Measurements from ENCODE around the gene PRKCI. TPM values are rescaled to one million over a fixed set of nuclear protein-coding genes. Genes with fewer than 3 reads are reported as not detected.

PRKCI gene
- total RNA-seq, 1 donor from 2014 or later: 175 TPM

DNA sequence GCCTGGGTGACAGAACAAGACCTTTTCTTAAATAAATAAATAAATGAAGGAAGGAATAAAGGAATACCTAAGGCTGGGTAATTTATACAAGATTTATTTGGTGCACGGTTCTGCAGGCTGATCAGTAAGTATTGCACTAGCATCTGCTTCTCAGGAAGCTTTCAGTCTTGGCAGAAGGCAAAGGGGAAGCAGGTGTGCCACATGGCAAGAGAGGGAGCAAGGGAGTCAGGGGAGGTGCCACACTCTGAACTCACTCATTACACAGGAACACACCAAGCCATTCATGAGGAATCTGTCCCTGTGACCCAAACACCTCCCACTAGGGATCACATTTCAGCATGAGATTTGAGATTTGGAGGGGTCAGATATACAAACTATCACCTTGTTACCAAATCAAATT is 56.4 kb downstream of the PRKCI start:
- H3K27ac Mint-ChIP-seq (ENCODE audit: unreplicated experiment): peak overlapping the region; percentile 56
- no peaks in the 10 kb centered on the region for H3K36me3 Mint-ChIP-seq (ENCODE audit: unreplicated experiment)
- H3K4me3 Mint-ChIP-seq (ENCODE audit: unreplicated experiment): no peak overlapping the region

DNA sequence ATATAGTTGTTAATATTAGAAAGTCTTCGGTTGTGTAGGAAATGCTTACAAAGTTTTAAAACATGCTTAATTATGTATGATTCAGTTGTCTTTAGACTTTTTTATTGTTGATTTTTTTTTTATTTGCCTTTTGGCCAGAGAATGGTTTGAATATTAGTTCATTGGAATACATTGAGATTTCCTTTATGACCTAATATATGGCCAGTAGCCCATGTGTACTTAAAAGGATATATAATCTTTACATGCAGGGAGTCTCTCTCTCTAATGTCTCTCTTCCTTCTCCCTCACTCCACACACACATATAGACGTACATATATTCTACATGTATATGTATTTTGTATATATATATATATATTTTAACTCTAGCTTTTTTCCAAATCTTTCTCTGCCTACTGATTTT is 68.0 kb downstream of the PRKCI start:
- Mint-ChIP-seq H3K4me3 (ENCODE audit: unreplicated experiment) (no peak overlapping the region), H3K4me1 (ENCODE audit: low read depth, unreplicated experiment) (no peaks in the 10 kb centered on the region), H3K36me3 (ENCODE audit: unreplicated experiment) (no peaks in the 10 kb centered on the region), H3K9me3 (ENCODE audit: unreplicated experiment) (no peaks in the 10 kb centered on the region), H3K27me3 (ENCODE audit: unreplicated experiment) (peaks cover 2% of the 10 kb centered on the region), H3K27ac (ENCODE audit: unreplicated experiment) (no peak overlapping the region)
- TF ChIP-seq, protein P1, sequence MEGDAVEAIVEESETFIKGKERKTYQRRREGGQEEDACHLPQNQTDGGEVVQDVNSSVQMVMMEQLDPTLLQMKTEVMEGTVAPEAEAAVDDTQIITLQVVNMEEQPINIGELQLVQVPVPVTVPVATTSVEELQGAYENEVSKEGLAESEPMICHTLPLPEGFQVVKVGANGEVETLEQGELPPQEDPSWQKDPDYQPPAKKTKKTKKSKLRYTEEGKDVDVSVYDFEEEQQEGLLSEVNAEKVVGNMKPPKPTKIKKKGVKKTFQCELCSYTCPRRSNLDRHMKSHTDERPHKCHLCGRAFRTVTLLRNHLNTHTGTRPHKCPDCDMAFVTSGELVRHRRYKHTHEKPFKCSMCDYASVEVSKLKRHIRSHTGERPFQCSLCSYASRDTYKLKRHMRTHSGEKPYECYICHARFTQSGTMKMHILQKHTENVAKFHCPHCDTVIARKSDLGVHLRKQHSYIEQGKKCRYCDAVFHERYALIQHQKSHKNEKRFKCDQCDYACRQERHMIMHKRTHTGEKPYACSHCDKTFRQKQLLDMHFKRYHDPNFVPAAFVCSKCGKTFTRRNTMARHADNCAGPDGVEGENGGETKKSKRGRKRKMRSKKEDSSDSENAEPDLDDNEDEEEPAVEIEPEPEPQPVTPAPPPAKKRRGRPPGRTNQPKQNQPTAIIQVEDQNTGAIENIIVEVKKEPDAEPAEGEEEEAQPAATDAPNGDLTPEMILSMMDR (IDR thresholded peaks at IDR 0.05; ENCODE audit: partially characterized antibody, unreplicated experiment): no peak
- DNase-seq: no peak

More for the DNA sequence above, 56.4 kb downstream of the PRKCI start:
- TF ChIP-seq, protein P1 (IDR thresholded peaks at IDR 0.05; ENCODE audit: partially characterized antibody, unreplicated experiment): no peak
- no peaks in the 10 kb centered on the region for H3K27me3 Mint-ChIP-seq (ENCODE audit: unreplicated experiment)
- DNase-seq: no peak
- H3K9me3 Mint-ChIP-seq (ENCODE audit: unreplicated experiment): peaks cover 4% of the 10 kb centered on the region
- H3K4me1 Mint-ChIP-seq (ENCODE audit: low read depth, unreplicated experiment): peaks cover 5% of the 10 kb centered on the region

DNA sequence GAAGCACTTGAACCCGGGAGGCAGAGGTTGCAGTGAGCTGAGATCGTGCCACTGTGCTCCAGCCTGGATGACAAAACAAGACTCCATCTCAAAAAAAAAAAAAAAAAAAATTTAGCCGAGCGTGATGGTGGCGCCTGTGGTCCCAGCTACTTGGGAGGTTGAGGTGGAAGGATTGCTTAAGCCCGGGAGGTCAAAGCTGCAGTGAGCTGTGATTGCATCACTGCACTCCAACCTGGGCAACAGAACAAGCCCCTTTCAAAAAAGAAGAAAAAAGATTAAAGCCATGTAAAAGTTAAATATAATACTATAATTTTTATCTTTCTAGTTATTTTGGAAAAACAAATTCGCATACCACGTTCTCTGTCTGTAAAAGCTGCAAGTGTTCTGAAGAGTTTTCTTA is 73.4 kb downstream of the PRKCI start:
- DNase-seq: no peak
- H3K27me3 Mint-ChIP-seq (ENCODE audit: unreplicated experiment): no peaks in the 10 kb centered on the region
- no peaks in the 10 kb centered on the region for H3K36me3 Mint-ChIP-seq (ENCODE audit: unreplicated experiment)

DNA sequence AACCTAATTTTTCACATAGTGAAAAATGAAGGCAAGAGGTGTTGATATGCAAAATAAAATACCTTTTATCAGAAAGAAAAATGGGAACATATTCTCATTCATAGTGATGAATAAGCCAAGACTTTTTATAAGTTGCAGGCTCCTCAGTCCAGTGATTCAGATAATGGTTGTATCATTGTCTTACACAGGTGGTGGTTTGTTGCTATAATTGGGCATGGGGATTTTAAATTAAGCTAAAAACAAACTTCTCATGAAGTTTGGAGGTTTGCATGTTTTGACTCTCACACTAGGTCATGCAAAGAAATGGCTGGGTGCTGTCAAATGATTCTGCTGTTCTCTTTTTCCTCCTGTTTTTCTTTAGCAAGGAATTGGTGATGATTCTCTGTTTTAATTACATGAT is 74.5 kb downstream of the PRKCI start:
- H3K9me3 Mint-ChIP-seq (ENCODE audit: unreplicated experiment): no peaks in the 10 kb centered on the region
- TF ChIP-seq, protein P1 (IDR thresholded peaks at IDR 0.05; ENCODE audit: partially characterized antibody, unreplicated experiment): no peak
- no peak overlapping the region for H3K4me3 Mint-ChIP-seq (ENCODE audit: unreplicated experiment)
- no peaks in the 10 kb centered on the region for H3K27me3 Mint-ChIP-seq (ENCODE audit: unreplicated experiment)
- DNase-seq: no peak
- H3K36me3 Mint-ChIP-seq (ENCODE audit: unreplicated experiment): no peaks in the 10 kb centered on the region
- H3K27ac Mint-ChIP-seq (ENCODE audit: unreplicated experiment): no peak overlapping the region
- H3K4me1 Mint-ChIP-seq (ENCODE audit: low read depth, unreplicated experiment): no peaks in the 10 kb centered on the region

More for the DNA sequence above, 73.4 kb downstream of the PRKCI start:
- Mint-ChIP-seq H3K27ac (ENCODE audit: unreplicated experiment) (no peak overlapping the region), H3K4me1 (ENCODE audit: low read depth, unreplicated experiment) (no peaks in the 10 kb centered on the region), H3K4me3 (ENCODE audit: unreplicated experiment) (no peak overlapping the region), H3K9me3 (ENCODE audit: unreplicated experiment) (no peaks in the 10 kb centered on the region)
- TF ChIP-seq, protein P1 (IDR thresholded peaks at IDR 0.05; ENCODE audit: partially characterized antibody, unreplicated experiment): no peak

DNA sequence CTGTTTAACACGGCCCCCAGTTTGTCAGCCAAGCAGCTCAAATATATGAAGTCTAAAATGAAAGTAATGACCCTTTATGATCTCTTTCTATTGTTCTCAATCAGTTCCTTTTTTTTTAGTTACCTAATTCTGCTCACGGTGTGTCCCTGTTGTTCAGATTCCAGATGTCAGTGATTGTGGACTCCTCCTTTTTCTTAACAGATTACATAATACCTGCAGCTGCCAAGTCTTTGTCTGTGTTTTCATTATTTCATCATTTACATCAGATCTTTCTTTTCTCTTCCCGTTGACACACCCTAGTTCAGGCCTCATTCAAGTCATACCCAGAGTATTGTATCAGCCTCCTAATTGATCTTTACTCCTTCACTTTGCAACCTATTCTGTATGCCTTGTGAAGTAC is 79.2 kb downstream of the PRKCI start:
- TF ChIP-seq, protein P1 (IDR thresholded peaks at IDR 0.05; ENCODE audit: partially characterized antibody, unreplicated experiment): no peak
- no peaks in the 10 kb centered on the region for H3K4me1 Mint-ChIP-seq (ENCODE audit: low read depth, unreplicated experiment)
- no peaks in the 10 kb centered on the region for H3K36me3 Mint-ChIP-seq (ENCODE audit: unreplicated experiment)
- H3K27ac Mint-ChIP-seq (ENCODE audit: unreplicated experiment): no peak overlapping the region
- no peaks in the 10 kb centered on the region for H3K9me3 Mint-ChIP-seq (ENCODE audit: unreplicated experiment)
- no peak for DNase-seq
- H3K27me3 Mint-ChIP-seq (ENCODE audit: unreplicated experiment): no peaks in the 10 kb centered on the region
- H3K4me3 Mint-ChIP-seq (ENCODE audit: unreplicated experiment): no peak overlapping the region
